ENCODE measurements around the gene UPB1. TPM values are rescaled to one million over a fixed set of nuclear protein-coding genes. Genes with fewer than 3 reads are reported as not detected.

The UPB1 gene
- total and polyA plus RNA-seq, 7 donors, result 0.28 to 0.83 (median 0.36) TPM; not detected in 4

GRCh38 chr22:24564376-24565058 lies 69.4 kb downstream of the UPB1 start:
- no peak for DNase-seq
- whole genome bisulfite sequencing, 2 donors, result 79 to 90% methylated on average over 2 of the region's 2 CpGs
- no peaks in the 10 kb centered on the region for H3K27me3 ChIP-seq
- peak overlapping the region in 1 of 4 donors; percentile 64 for H3K27ac ChIP-seq
- TF ChIP-seq EP300 (IDR thresholded peaks at IDR 0.05) (no peak), POLR2A (IDR thresholded peaks at IDR 0.05) (no peak), POLR2AphosphoS5 (IDR thresholded peaks at IDR 0.05) (no peak)
- TF ChIP-seq, protein P1, sequence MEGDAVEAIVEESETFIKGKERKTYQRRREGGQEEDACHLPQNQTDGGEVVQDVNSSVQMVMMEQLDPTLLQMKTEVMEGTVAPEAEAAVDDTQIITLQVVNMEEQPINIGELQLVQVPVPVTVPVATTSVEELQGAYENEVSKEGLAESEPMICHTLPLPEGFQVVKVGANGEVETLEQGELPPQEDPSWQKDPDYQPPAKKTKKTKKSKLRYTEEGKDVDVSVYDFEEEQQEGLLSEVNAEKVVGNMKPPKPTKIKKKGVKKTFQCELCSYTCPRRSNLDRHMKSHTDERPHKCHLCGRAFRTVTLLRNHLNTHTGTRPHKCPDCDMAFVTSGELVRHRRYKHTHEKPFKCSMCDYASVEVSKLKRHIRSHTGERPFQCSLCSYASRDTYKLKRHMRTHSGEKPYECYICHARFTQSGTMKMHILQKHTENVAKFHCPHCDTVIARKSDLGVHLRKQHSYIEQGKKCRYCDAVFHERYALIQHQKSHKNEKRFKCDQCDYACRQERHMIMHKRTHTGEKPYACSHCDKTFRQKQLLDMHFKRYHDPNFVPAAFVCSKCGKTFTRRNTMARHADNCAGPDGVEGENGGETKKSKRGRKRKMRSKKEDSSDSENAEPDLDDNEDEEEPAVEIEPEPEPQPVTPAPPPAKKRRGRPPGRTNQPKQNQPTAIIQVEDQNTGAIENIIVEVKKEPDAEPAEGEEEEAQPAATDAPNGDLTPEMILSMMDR (IDR thresholded peaks at IDR 0.05), result no peak
- H3K9me3 ChIP-seq, result no peaks in the 10 kb centered on the region
- no peak overlapping the region for H3K4me3 ChIP-seq
- intact Hi-C loops (cut with DNase I), result no loop called here
- peaks cover 6 to 52% (median 11%) of the 10 kb centered on the region in 4 donors for H3K36me3 ChIP-seq
- peaks cover 0 to 38% (median 24%) of the 10 kb centered on the region in 4 donors for H3K4me1 ChIP-seq

- no peak overlapping the region for H3K4me3 ChIP-seq
- DNase-seq, result no peak
- H3K9me3 ChIP-seq, result no peaks in the 10 kb centered on the region
- no peaks in the 10 kb centered on the region for H3K27me3 ChIP-seq
- H3K36me3 ChIP-seq, result peaks cover 6 to 52% (median 15%) of the 10 kb centered on the region in 4 donors
- intact Hi-C loops (cut with DNase I), result no loop called here
- peak overlapping the region in 1 of 4 donors; percentile 64 for H3K27ac ChIP-seq
- WGBS, 2 donors, result 90% methylated on average over 2 of the region's 2 CpGs
- no peak for TF ChIP-seq POLR2A (IDR thresholded peaks at IDR 0.05)
- TF ChIP-seq EP300 (IDR thresholded peaks at IDR 0.05), result no peak
- TF ChIP-seq POLR2AphosphoS5 (IDR thresholded peaks at IDR 0.05), result no peak
- TF ChIP-seq, protein P1 (IDR thresholded peaks at IDR 0.05), result no peak
- peaks cover 0 to 36% (median 24%) of the 10 kb centered on the region in 4 donors for H3K4me1 ChIP-seq
These were observed 69.9 kb downstream of the UPB1 start for GRCh38 chr22:24565077-24565476.

DNA sequence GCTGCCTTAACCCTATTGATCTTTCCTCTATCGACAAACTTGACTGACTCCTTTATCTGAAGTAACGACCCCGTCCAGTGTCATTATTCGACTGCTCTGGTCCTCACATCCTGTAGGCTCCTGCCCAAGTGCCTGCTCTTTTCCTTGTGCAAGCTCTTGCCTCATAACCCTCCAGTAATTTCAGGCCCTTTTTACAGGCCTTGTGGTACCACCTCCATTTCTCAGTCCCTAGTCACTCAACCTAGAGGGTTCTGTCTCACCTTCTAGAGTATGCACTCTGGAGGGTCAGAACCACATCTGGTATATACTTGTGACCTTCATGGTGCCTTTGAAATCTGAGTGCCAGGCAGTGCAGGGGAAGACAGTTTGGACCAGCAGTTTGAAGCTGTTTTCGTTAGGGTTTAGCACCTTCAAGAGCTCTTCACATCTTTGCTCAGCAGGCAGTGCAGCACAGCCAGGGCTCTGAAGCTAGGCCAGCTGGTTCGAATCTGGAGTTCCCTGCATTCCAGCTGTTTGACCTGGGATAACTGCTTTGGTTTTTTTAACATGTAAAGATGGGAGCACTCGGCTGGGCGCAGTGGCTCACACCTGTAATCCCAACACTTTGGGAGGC lies 71.9 kb downstream of the UPB1 start:
- H3K4me1 ChIP-seq, result peaks cover 0 to 36% (median 24%) of the 10 kb centered on the region in 4 donors
- H3K36me3 ChIP-seq, result peaks cover 7 to 58% (median 26%) of the 10 kb centered on the region in 4 donors
- no peaks in the 10 kb centered on the region for H3K27me3 ChIP-seq
- no peak for DNase-seq
- no peaks in the 10 kb centered on the region for H3K9me3 ChIP-seq
- 81 to 85% methylated on average over 8 of the region's 8 CpGs for WGBS, 2 donors
- intact Hi-C loops (cut with DNase I), result no loop called here
- TF ChIP-seq POLR2A (IDR thresholded peaks at IDR 0.05) (no peak), EP300 (IDR thresholded peaks at IDR 0.05) (no peak), POLR2AphosphoS5 (IDR thresholded peaks at IDR 0.05) (no peak)
- TF ChIP-seq, protein P1 (IDR thresholded peaks at IDR 0.05), result no peak
- H3K4me3 ChIP-seq, result no peak overlapping the region
- no peak overlapping the region for H3K27ac ChIP-seq

DNA sequence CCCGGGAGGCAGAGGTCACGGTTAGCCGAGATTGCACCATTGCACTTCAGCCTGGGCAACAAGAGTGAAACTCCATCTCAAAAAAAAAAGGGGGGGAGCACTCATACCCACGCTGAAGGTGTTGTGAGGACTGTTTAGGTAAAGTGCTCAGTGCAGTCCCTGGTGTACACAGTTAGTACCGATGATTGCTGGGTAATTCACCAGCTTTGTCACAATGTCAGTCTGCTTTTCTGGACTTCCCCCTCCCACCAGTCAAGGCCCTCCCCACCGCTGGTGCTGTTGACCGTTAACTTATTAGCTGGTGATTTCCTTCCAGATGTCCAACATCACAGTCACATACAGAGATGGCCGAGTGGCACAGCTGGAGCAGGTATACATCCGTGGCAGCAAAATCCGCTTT lies 72.5 kb downstream of the UPB1 start:
- peak overlapping the region in 1 of 4 donors; percentile 2 for H3K27ac ChIP-seq
- peaks cover 0 to 36% (median 24%) of the 10 kb centered on the region in 4 donors for H3K4me1 ChIP-seq

More for the DNA sequence above, 72.5 kb downstream of the UPB1 start:
- H3K9me3 ChIP-seq, result no peaks in the 10 kb centered on the region
- WGBS, 2 donors, result 80 to 85% methylated on average over 10 of the region's 10 CpGs
- H3K4me3 ChIP-seq, result no peak overlapping the region
- intact Hi-C loops (cut with DNase I), result no loop called here
- H3K27me3 ChIP-seq, result no peaks in the 10 kb centered on the region
- no peak for DNase-seq
- H3K36me3 ChIP-seq, result peaks cover 12 to 58% (median 32%) of the 10 kb centered on the region in 4 donors
- TF ChIP-seq EP300 (IDR thresholded peaks at IDR 0.05) (no peak), POLR2AphosphoS5 (IDR thresholded peaks at IDR 0.05) (no peak), POLR2A (IDR thresholded peaks at IDR 0.05) (no peak)
- TF ChIP-seq, protein P1 (IDR thresholded peaks at IDR 0.05), result no peak

Data from sigmoid colon (tissue), 7 donors.